ENCODE measurements around the gene SCN5A. TPM values are rescaled to one million over a fixed set of nuclear protein-coding genes. Genes with fewer than 3 reads are reported as not detected.

Gene SCN5A
- total RNA-seq, 1 donor from 2014 or later: 3.3 TPM

- no peak overlapping the region for H3K4me3 ChIP-seq (ENCODE audit: insufficient read depth, low read depth, low read length)
- no peaks in the 10 kb centered on the region for H3K4me1 ChIP-seq (ENCODE audit: insufficient read depth, low read length)
- no peaks in the 10 kb centered on the region for H3K79me2 ChIP-seq (ENCODE audit: insufficient read depth, low read length)
- Mint-ChIP-seq H3K4me3 (ENCODE audit: unreplicated experiment) (no peak overlapping the region), H3K36me3 (ENCODE audit: low read depth, unreplicated experiment) (no peaks in the 10 kb centered on the region), H3K27ac (ENCODE audit: unreplicated experiment) (no peak overlapping the region), H3K9me3 (ENCODE audit: unreplicated experiment) (peaks cover 5% of the 10 kb centered on the region), H3K4me1 (ENCODE audit: low read depth, unreplicated experiment) (peaks cover 2% of the 10 kb centered on the region), H3K27me3 (ENCODE audit: low read depth, unreplicated experiment) (peaks cover 49% of the 10 kb centered on the region)
- H3K27ac ChIP-seq (ENCODE audit: low read depth, low read length): no peak overlapping the region
- DNase-seq (ENCODE audit: low read depth) (no peak), FAIRE-seq (no peak)
- no peak overlapping the region for H2AFZ ChIP-seq (ENCODE audit: low read depth, low read length)
- H3K36me3 ChIP-seq (ENCODE audit: insufficient read depth, low read length): no peaks in the 10 kb centered on the region
- H3K9me3 ChIP-seq (ENCODE audit: insufficient read depth, low read depth, low read length): peaks cover 4% of the 10 kb centered on the region
- no peaks in the 10 kb centered on the region for H4K20me1 ChIP-seq (ENCODE audit: insufficient read depth, low read length)
- no peak for TF ChIP-seq EZH2 (IDR thresholded peaks at IDR 0.05; ENCODE audit: insufficient read depth, low read length)
- TF ChIP-seq, protein P1, sequence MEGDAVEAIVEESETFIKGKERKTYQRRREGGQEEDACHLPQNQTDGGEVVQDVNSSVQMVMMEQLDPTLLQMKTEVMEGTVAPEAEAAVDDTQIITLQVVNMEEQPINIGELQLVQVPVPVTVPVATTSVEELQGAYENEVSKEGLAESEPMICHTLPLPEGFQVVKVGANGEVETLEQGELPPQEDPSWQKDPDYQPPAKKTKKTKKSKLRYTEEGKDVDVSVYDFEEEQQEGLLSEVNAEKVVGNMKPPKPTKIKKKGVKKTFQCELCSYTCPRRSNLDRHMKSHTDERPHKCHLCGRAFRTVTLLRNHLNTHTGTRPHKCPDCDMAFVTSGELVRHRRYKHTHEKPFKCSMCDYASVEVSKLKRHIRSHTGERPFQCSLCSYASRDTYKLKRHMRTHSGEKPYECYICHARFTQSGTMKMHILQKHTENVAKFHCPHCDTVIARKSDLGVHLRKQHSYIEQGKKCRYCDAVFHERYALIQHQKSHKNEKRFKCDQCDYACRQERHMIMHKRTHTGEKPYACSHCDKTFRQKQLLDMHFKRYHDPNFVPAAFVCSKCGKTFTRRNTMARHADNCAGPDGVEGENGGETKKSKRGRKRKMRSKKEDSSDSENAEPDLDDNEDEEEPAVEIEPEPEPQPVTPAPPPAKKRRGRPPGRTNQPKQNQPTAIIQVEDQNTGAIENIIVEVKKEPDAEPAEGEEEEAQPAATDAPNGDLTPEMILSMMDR (IDR thresholded peaks at IDR 0.05; ENCODE audit: insufficient read depth, low read depth, low read length): no peak
- peaks cover 42% of the 10 kb centered on the region for H3K27me3 ChIP-seq (ENCODE audit: insufficient read depth, low read length)
- H3K4me2 ChIP-seq (ENCODE audit: low read length): no peak overlapping the region
- H3K9ac ChIP-seq (ENCODE audit: low read length): no peak overlapping the region
Measured at GRCh38 chr3:38657369-38657768, 7.9 kb upstream of the SCN5A start.

- no peak overlapping the region for H3K27ac ChIP-seq (ENCODE audit: low read depth, low read length)
- peaks cover 49% of the 10 kb centered on the region for H3K27me3 ChIP-seq (ENCODE audit: insufficient read depth, low read length)
- peaks cover 2% of the 10 kb centered on the region for H3K4me1 Mint-ChIP-seq (ENCODE audit: low read depth, unreplicated experiment)
- H3K36me3 ChIP-seq (ENCODE audit: insufficient read depth, low read length): no peaks in the 10 kb centered on the region
- no peak overlapping the region for H3K27ac Mint-ChIP-seq (ENCODE audit: unreplicated experiment)
- DNase-seq (ENCODE audit: low read depth) (peak; percentile 14), FAIRE-seq (no peak)
- H3K4me3 Mint-ChIP-seq (ENCODE audit: unreplicated experiment): no peak overlapping the region
- no peaks in the 10 kb centered on the region for H3K36me3 Mint-ChIP-seq (ENCODE audit: low read depth, unreplicated experiment)
- no peak overlapping the region for H3K4me2 ChIP-seq (ENCODE audit: low read length)
- TF ChIP-seq, protein P1 (IDR thresholded peaks at IDR 0.05; ENCODE audit: insufficient read depth, low read depth, low read length): peak; percentile 45
- no peak for TF ChIP-seq EZH2 (IDR thresholded peaks at IDR 0.05; ENCODE audit: insufficient read depth, low read length)
- H3K9me3 ChIP-seq (ENCODE audit: insufficient read depth, low read depth, low read length): peaks cover 4% of the 10 kb centered on the region
- H4K20me1 ChIP-seq (ENCODE audit: insufficient read depth, low read length): no peaks in the 10 kb centered on the region
- H3K9me3 Mint-ChIP-seq (ENCODE audit: unreplicated experiment): peaks cover 5% of the 10 kb centered on the region
- H3K27me3 Mint-ChIP-seq (ENCODE audit: low read depth, unreplicated experiment): peaks cover 52% of the 10 kb centered on the region
- H3K4me3 ChIP-seq (ENCODE audit: insufficient read depth, low read depth, low read length): no peak overlapping the region
- H3K9ac ChIP-seq (ENCODE audit: low read length): no peak overlapping the region
- no peaks in the 10 kb centered on the region for H3K4me1 ChIP-seq (ENCODE audit: insufficient read depth, low read length)
- H2AFZ ChIP-seq (ENCODE audit: low read depth, low read length): no peak overlapping the region
- H3K79me2 ChIP-seq (ENCODE audit: insufficient read depth, low read length): no peaks in the 10 kb centered on the region
Measured at GRCh38 chr3:38655708-38656300, 6.3 kb upstream of the SCN5A start.
